Heart right ventricle (tissue), 16 donors: Measurements from ENCODE around the gene PLXNA2. TPM values are rescaled to one million over a fixed set of nuclear protein-coding genes. Genes with fewer than 3 reads are reported as not detected.

ENCODE experiments used
- ATAC-seq, 8 donors: fragments of 200-7000 bp; cut with Tn5 transposase; one replicate each; pipeline ENCODE4 v1.9.1; 2020; ENCODE audit warnings: mild to moderate bottlenecking in 8 of 8, moderate library complexity in 8 of 8, moderate number of reproducible peaks in 1 of 8
- DNase-seq, 2 donors: peaks; one replicate each; pipeline ENCODE4 v3.0.0-alpha.2; 2020
- H3K27ac ChIP-seq, 10 donors: fragments of 200-600 bp; sonication (generic) in 2 of 10; one replicate each; pipeline versions ENCODE4 v1.5.0 to v1.8.0; 2020 to 2022; ENCODE audit warnings: mild to moderate bottlenecking in 3 of 10
- H3K27me3 ChIP-seq, 7 donors: fragments of 200-600 bp; one replicate each; pipeline ENCODE4 v1.8.0; 2021 to 2022; ENCODE audit warnings: mild to moderate bottlenecking in 2 of 7
- H3K36me3 ChIP-seq, 9 donors: fragments of 200-600 bp; sonication (generic) in 1 of 9; one replicate each; pipeline versions ENCODE4 v1.5.0 to v1.8.0; 2020 to 2022; ENCODE audit warnings: mild to moderate bottlenecking in 2 of 9
- H3K4me1 ChIP-seq, 9 donors: fragments of 200-600 bp; sonication (generic) in 1 of 9; one replicate each; pipeline versions ENCODE4 v1.5.0 to v1.8.0; 2020 to 2022; ENCODE audit warnings: mild to moderate bottlenecking in 4 of 9
- H3K4me3 ChIP-seq, 10 donors: fragments of 200-600 bp; sonication (generic) in 2 of 10; one replicate each; pipeline versions ENCODE4 v1.5.0 to v1.8.0; 2020 to 2022; ENCODE audit warnings: mild to moderate bottlenecking in 7 of 10, moderate library complexity in 2 of 10
- H3K9me3 ChIP-seq, 11 donors: fragments of 200-600 bp in 10 of 11; sonication (generic) in 2 of 11; one replicate each; pipeline versions ENCODE4 v1.5.0 to v1.8.0; 2013 to 2022; ENCODE audit warnings: mild to moderate bottlenecking in 2 of 11, control low read depth in 1 of 11, moderate library complexity in 1 of 11
- WGBS, 2 donors: extraction: QIAGEN DNeasy Blood & Tissue Kit; methylation state at CpG; one replicate each; pipeline ENCODE4 v1.1.7; 2013; ENCODE audit warnings: inconsistent platforms in 1 of 2; 5-methylcytosine and 5-hydroxymethylcytosine counted together
- intact Hi-C, 10 donors: fragments of 100-400 bp; cut with DNase I; formaldehyde crosslinking; loops; one replicate each; pipeline versions ENCODE4 v1.11.1 to v1.14.2; 2022
- polyA plus RNA-seq, 2 donors: library from polyadenylated mRNA; stranded (reverse); fragments of 200-250 nt; gene quantifications; one replicate each; pipeline ENCODE4 v1.2.3, GENCODE V29; 2013
- total RNA-seq, 10 donors: library from RNA; stranded (reverse); fragmentation: NEBNext Ultra II Directional in 3 of 10; extraction: Animal tissue kit (Norgen Biotek cat#: 25700) in 3 of 10; gene quantifications; one replicate each; pipeline versions ENCODE4 v1.2.1 to v1.2.4, GENCODE V29; 2021 to 2023
- TF ChIP-seq, protein P1 (sequence below), 9 donors: fragments of 200-600 bp; sonication (generic) in 2 of 9; IDR thresholded peaks; one replicate each; pipeline versions ENCODE4 v1.5.0 to v1.8.0; 2021 to 2022; ENCODE audit warnings: antibody characterized with exemption in 9 of 9, mild to moderate bottlenecking in 5 of 9, moderate library complexity in 1 of 9
- donor health status: Arrhythmogenic right ventricular cardiomyopathy.
- donor health status: ischemic (EF 13 %, LVEDD 7.1; RV severe dilation, severe dysfunction).
- donor health status: healthy with polysubstance abuse.
- donor health status: DM: no; HTN: yes; CAD: no.
- donor health status: DM: no; HTN: no; CAD: no.
- donor health status: ischemic (EF 25% LVEDD 6.9; RV normal size, moderate dysfunction).
- donor health status: ischemic (EF 25% LVEDD 5.7; RV mildly dilated, moderate dysfunction).
- donor health status: healthy.
- donor health status: DM: yes; HTN: yes; CAD: no.
- donor health status: Ischemic cardiomyopathy.
- donor health status: ischemic (EF 35%, LVEDD 5.7; RV mildly dilated, moderate dysfunction).
- donor health status: nonischemic (EF 11% LVEDD 7.7; RV severe dilation, severe dysfunction).
- donor health status: DM: yes; HTN: yes; CAD: no.
- donor health status: PGD.
- donor health status: ischemic (EF 29% LVEDD 5.4; RV normal size, mild dysfunction).
- donor health status: nonischemic (EF 23%, LVEDD 6.1; RV moderate dilation, normal function).

PLXNA2 gene
- total and polyA plus RNA-seq, 12 donors = 6.1 to 31.6 (median 17.9) TPM

DNA sequence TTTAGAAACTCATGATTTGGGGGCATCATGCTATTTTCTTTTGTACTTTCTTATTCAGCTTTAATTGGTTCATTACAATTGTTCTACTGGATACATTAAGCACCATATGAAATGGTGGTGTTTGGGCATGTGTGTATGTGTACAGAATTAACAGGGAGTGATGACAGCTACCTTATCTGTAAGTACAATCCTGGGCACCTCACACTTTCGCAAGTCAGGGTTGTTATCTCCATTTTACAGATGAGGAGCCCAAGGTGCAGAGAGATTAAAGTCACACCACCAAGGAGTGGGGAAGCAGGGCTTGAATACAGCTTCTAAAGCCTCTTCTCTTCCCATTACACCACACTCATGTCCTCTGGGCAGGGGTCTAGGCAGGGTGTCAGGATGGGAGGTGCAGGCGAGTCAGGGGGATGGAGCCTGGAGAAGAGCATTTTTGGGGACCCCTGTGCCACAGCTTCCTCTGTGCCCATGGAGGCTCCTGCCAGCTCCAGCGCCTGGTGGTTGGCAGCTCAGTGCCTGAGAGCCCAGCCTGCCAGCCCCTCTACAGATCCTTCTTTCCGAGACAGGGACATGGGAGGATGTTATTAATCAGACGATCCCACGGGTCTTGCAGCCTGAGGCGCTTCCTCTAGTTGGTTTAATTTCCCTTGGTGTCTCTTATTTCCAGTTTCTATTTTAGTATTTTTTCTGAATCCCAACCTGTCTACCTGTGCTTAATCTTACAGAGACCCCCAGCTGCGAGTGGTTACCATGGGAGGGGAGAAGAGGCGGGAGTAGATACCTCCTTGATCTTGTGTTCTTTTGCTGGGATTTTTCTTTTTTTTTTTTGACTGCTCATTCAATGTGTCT lies 207.0 kb downstream of the PLXNA2 start:
- peaks cover 0 to 99% (median 39%) of the 10 kb centered on the region in 9 donors for H3K36me3 ChIP-seq
- WGBS, 2 donors = 84 to 85% methylated on average over 9 of the region's 9 CpGs
- DNase-seq = no peak

DNA sequence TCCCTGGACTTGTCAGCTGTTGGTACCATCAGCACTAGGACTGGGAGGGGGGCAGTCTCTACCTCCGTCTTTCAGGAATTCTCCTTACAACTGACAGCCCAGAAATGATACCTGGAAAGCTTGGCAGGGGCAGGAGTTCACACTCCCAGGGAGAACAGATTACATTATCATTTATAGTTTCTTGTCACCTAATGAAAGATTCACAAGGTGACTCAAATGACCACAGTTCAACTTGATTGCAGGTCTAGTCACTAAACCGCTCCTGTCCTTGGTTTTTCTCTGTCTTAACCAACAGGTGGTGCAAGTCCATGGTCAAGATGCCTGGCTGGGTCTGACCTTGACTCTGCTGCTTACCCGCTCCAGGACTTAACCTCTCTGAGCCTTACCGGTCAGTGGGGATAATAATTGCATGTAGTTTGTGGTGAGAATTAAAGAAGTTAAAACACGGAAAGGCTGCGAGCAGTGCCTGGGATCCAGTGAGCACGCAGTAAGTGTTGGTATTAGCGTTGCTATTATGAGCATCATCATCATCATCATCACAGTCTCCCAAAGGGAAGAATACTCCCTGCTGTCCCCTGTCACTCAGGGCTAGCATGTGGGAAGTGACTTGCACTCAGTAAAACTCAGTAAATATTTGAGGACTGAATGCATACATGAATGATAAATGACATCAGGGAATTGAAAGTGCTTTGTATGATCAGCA lies 207.9 kb downstream of the PLXNA2 start:
- intact Hi-C loops = loop anchor here in 1 of 10 donors (5.0 kb wide), 1 partner anchor 56 kb away; no protein-coding TSS in a partner anchor
- Histone ChIP-seq H3K36me3 (peaks cover 0 to 99% (median 33%) of the 10 kb centered on the region in 9 donors), H3K27ac (no peak overlapping the region), H3K4me3 (no peak overlapping the region), H3K9me3 (no peaks in the 10 kb centered on the region), H3K27me3 (no peaks in the 10 kb centered on the region), H3K4me1 (peaks cover 0 to 12% (median under 1%) of the 10 kb centered on the region in 9 donors)
- DNase-seq = no peak
- peak in 3 of 8 donors; percentile 34 to 57 (median 45) for ATAC-seq
- 79 to 82% methylated on average over 8 of the region's 8 CpGs for WGBS, 2 donors
- TF ChIP-seq, protein P1, sequence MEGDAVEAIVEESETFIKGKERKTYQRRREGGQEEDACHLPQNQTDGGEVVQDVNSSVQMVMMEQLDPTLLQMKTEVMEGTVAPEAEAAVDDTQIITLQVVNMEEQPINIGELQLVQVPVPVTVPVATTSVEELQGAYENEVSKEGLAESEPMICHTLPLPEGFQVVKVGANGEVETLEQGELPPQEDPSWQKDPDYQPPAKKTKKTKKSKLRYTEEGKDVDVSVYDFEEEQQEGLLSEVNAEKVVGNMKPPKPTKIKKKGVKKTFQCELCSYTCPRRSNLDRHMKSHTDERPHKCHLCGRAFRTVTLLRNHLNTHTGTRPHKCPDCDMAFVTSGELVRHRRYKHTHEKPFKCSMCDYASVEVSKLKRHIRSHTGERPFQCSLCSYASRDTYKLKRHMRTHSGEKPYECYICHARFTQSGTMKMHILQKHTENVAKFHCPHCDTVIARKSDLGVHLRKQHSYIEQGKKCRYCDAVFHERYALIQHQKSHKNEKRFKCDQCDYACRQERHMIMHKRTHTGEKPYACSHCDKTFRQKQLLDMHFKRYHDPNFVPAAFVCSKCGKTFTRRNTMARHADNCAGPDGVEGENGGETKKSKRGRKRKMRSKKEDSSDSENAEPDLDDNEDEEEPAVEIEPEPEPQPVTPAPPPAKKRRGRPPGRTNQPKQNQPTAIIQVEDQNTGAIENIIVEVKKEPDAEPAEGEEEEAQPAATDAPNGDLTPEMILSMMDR (IDR thresholded peaks at IDR 0.05) = peak in 7 of 9 donors; percentile 26 to 53 (median 39)

More for the DNA sequence above, 207.0 kb downstream of the PLXNA2 start:
- peaks cover 0 to 3% (median 0%) of the 10 kb centered on the region in 9 donors for H3K4me1 ChIP-seq
- no peak overlapping the region for H3K27ac ChIP-seq
- no peaks in the 10 kb centered on the region for H3K9me3 ChIP-seq
- ATAC-seq = no peak
- H3K27me3 ChIP-seq = no peaks in the 10 kb centered on the region
- TF ChIP-seq, protein P1 (IDR thresholded peaks at IDR 0.05) = no peak
- intact Hi-C loops = loop anchor here in 1 of 10 donors (5.0 kb wide), 1 partner anchor 55 kb away; no protein-coding TSS in a partner anchor
- H3K4me3 ChIP-seq = no peak overlapping the region

DNA sequence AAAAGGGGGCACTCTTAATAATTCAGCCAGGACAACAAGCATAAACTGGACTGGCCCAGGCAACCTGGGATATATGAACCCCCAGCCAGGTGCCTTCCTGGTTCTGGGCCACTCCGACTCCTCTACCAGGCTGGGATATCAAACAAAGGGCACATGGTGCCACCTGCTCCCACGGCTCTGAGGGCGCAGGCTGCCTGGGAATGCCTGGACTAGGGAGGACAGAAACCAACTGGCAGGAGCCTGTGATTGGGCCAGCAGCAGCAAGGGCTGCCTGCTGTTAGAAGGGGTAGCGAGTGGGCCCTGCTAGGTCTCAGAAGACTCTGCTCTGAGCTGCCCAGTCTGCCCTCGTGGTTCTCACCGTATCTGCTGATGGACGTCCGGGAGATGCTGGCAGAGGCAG lies 210.0 kb downstream of the PLXNA2 start:
- Histone ChIP-seq H3K4me1 (peaks cover 0 to 33% (median 17%) of the 10 kb centered on the region in 9 donors), H3K36me3 (peaks cover 0 to 97% (median 16%) of the 10 kb centered on the region in 9 donors), H3K27ac (no peak overlapping the region), H3K4me3 (no peak overlapping the region), H3K27me3 (no peaks in the 10 kb centered on the region), H3K9me3 (no peaks in the 10 kb centered on the region)
- intact Hi-C loops = no loop called here
- DNase-seq (no peak), ATAC-seq (no peak)
- TF ChIP-seq, protein P1 (IDR thresholded peaks at IDR 0.05) = no peak
- 92 to 98% methylated on average over 8 of the region's 8 CpGs for WGBS, 2 donors

DNA sequence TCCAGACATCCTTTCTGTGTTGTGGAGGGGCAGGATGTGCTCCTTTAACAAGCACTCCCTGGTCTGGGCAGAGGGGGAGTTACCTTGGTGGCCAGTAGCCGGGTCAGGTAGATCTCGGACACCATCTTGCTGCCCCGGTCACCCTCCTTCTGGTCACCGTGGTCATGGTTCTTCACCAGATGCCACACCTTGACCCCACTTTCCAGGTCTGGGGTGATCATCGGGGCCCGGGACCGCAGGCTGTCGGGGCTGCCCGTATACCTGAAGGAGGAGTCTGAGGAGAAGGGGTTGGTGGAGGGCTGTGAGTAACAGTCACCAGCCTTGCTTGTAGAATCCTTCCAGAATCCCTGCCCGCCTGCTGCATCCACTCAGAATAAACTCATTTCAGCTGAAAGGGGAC lies 210.9 kb downstream of the PLXNA2 start:
- WGBS, 2 donors = 96 to 99% methylated on average over 10 of the region's 10 CpGs
- peaks cover 0 to 41% (median 17%) of the 10 kb centered on the region in 9 donors for H3K4me1 ChIP-seq
- no peaks in the 10 kb centered on the region for H3K27me3 ChIP-seq
- H3K4me3 ChIP-seq = no peak overlapping the region
- peaks cover 0 to 97% (median 16%) of the 10 kb centered on the region in 9 donors for H3K36me3 ChIP-seq
- H3K9me3 ChIP-seq = no peaks in the 10 kb centered on the region
- no peak overlapping the region for H3K27ac ChIP-seq
- ATAC-seq = no peak
- intact Hi-C loops = no loop called here
- TF ChIP-seq, protein P1 (IDR thresholded peaks at IDR 0.05) = no peak
- DNase-seq = no peak
